GM12878 (cell line): ENCODE data around the gene MAP1S.

ENCODE experiments used
- CTCF ChIP-seq, 3 experiments: IDR thresholded peaks in 2 of 3; conservative IDR thresholded peaks in 1 of 3; 2 replicates each; pipeline ENCODE4 v1.5.1; 2011; ENCODE audit warnings: low read depth in 3 of 3, low read length in 3 of 3, mild to moderate bottlenecking in 3 of 3, control low read depth in 2 of 3, moderate library complexity in 2 of 3, inconsistent platforms in 1 of 3, mixed read lengths in 1 of 3; ENCODE audit not compliant: control insufficient read depth in 2 of 3, insufficient read depth in 1 of 3; ENCODE audit errors: extremely low read depth in 1 of 3
- ELK1 ChIP-seq: IDR thresholded peaks from 2 replicates; pipeline ENCODE4 v1.6.1; 2012; ENCODE audit warnings: low read depth, low read length, improper control_type of control experiment
- GABPA ChIP-seq: IDR thresholded peaks from 2 replicates; pipeline ENCODE4 v1.6.1; 2014; ENCODE audit warnings: antibody characterized with exemption, low read depth, mild to moderate bottlenecking, inconsistent platforms
- MTA3 ChIP-seq: IDR thresholded peaks from 2 replicates; pipeline ENCODE4 v1.6.1; 2012; ENCODE audit warnings: low read length, inconsistent platforms, borderline replicate concordance
- NR2C2 ChIP-seq: IDR thresholded peaks from 2 replicates; pipeline ENCODE4 v1.6.1; 2011; ENCODE audit warnings: borderline replicate concordance, low read depth; ENCODE audit not compliant: control insufficient read depth, insufficient read length
- SUPT20H ChIP-seq: IDR thresholded peaks from 2 replicates; pipeline ENCODE4 v1.6.1; 2011; ENCODE audit warnings: low read depth, mild to moderate bottlenecking, low read length, moderate library complexity, borderline replicate concordance; ENCODE audit not compliant: control insufficient read depth
- WRNIP1 ChIP-seq: IDR thresholded peaks from 2 replicates; pipeline ENCODE4 v1.6.1; 2011; ENCODE audit warnings: low read depth, low read length, improper control_type of control experiment, borderline replicate concordance
- ZBTB33 ChIP-seq: fragments of 450-650 bp; IDR thresholded peaks from 2 replicates; pipeline ENCODE4 v1.6.1; 2017; ENCODE audit warnings: mild to moderate bottlenecking
- ZNF24 ChIP-seq: fragments of 450-650 bp; IDR thresholded peaks from 2 replicates; pipeline ENCODE4 v1.6.1; 2017; ENCODE audit warnings: antibody characterized with exemption, mild to moderate bottlenecking

GRCh38 chr19:17687141-17687856 is 32.0 kb upstream of the MAP1S start:
- no peak for TF ChIP-seq CTCF (IDR thresholded peaks at IDR 0.05 in 2 of 3, conservative IDR thresholded peaks at IDR 0.05 in 1 of 3; ENCODE audit: control insufficient read depth in 2 of 3, extremely low read depth in 1 of 3, insufficient read depth in 1 of 3, low read depth in 3 of 3, low read length in 3 of 3)
- no peak for TF ChIP-seq WRNIP1
- TF ChIP-seq MTA3 = no peak
- no peak for TF ChIP-seq SUPT20H
- no peak for TF ChIP-seq ZBTB33
- no peak for TF ChIP-seq NR2C2
- no peak for TF ChIP-seq ZNF24
- TF ChIP-seq GABPA = no peak
- no peak for TF ChIP-seq ELK1
